Mesangial cell (primary cell): Measurements from ENCODE around the gene SHISAL2B. TPM values are rescaled to one million over a fixed set of nuclear protein-coding genes. Genes with fewer than 3 reads are reported as not detected.

Source experiments
- total RNA-seq: library from RNA; depleted of rRNA; stranded (reverse); fragments of >200 nt; gene quantifications from 2 replicates; pipeline ENCODE4 v1.2.3, GENCODE V29; 2015

Gene SHISAL2B
- total RNA-seq: not detected in 2 replicates

DNA sequence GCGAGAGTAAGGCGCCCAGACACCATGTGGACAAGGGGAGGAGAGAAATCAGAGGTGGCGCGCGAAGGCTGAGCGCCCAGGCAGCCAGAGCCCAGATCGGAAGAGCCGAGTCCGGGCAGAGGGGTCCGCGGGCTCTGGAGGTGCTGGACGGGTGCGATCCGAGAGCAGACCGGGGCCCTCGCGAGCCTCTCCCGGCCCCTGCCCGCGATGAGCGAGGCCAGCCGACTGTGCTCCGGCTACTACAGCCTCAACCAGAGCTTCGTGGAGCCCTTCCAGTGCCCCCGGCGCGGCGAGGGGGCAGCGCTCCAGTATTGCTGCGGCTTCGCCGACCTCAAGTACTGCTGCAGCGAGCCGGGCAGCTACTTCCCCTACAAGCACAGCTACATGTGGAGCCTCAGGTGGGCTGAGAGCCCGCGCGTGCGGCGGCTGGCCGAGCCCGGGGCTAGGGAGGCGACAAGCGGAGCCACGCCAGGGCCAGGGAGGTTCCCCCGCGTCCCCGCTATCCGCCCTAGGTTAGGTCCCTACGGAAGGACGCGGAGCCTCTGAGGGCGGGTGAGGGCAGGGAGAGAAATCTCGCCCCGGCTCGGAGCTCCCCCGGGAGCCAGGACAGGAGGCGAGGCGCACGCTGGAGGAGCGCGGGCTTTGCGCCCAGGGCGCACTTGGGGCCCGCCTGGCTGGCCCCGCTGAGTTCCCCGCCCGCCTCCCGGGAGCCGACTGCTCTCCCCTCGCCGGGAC, at the start of gene SHISAL2B:
TSS of gene SHISAL2B (plus strand) at position 87 of the 735 bp plus-strand sequence. CDS start at position 208, 121 bp downstream.

Other genes with a start within 250 kb of the SHISAL2B start
- gene RGS7BP, start 184.5 kb upstream of the SHISAL2B start, total RNA-seq: 0.89 TPM in 1 of 2 replicates, not detected in the other
- 3.7 and 6.3 TPM in 2 replicates for gene SREK1IP1, start 78.2 kb downstream of the SHISAL2B start, total RNA-seq
- gene CWC27, start 78.4 kb downstream of the SHISAL2B start, total RNA-seq: 5.6 and 6.5 TPM in 2 replicates